WI38 (cell line): ENCODE data around the gene IKBKE.
A peak's percentile ranks its signal among the peaks of the same experiment; 100 is the strongest.

ENCODE experiments used
- H3K4me3 ChIP-seq: 2 replicates; pipeline ENCODE4 v1.5.1; 2011; ENCODE audit warnings: low read depth, mild to moderate bottlenecking, control low read depth, low read length
- TF ChIP-seq, protein P1 (sequence below): IDR thresholded peaks from 2 replicates; pipeline ENCODE4 v1.5.1; 2012; ENCODE audit warnings: low read depth, mild to moderate bottlenecking, control low read depth, low read length

IKBKE gene

DNA sequence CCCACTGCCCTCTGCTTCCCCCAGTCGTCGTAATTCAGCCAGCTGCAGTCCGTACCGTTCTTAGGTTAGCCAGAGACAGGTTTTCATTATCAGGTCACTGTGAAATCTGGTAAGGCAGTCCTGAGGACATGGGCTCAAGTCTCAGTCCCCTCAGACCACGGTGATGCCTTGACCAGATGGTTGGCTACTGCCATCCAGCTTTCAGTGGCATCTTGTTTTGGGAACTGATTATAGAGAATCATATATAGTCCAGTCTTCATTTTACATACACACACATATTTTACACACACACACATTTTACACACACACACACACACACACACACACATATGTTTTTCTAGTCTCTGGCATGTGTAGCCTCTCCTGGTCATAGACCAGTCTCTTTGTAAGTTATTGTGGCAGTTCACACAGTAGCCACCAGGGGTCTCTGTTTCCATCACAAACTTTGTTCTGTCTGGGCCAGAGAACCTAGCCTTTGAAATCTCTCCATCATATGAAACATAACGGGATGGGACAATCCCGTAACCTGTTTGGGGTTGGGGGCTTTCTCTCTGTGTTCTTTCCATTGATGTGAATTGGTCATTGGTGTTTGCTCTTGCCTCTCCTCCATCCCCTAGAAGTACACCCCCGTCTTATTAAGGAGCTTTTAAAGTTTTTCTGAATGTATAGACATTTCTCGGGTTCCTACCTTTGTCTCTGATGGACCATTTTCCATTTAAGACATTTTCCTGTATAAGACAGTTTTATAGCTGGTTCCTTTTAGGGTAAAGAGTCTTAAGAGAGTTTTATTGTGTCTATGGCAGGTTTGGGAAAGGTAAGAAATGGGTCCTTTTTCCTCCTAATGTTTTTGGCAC, 8.4 kb upstream of the IKBKE start:
- H3K4me3 ChIP-seq = no peak overlapping the region
- TF ChIP-seq, protein P1, sequence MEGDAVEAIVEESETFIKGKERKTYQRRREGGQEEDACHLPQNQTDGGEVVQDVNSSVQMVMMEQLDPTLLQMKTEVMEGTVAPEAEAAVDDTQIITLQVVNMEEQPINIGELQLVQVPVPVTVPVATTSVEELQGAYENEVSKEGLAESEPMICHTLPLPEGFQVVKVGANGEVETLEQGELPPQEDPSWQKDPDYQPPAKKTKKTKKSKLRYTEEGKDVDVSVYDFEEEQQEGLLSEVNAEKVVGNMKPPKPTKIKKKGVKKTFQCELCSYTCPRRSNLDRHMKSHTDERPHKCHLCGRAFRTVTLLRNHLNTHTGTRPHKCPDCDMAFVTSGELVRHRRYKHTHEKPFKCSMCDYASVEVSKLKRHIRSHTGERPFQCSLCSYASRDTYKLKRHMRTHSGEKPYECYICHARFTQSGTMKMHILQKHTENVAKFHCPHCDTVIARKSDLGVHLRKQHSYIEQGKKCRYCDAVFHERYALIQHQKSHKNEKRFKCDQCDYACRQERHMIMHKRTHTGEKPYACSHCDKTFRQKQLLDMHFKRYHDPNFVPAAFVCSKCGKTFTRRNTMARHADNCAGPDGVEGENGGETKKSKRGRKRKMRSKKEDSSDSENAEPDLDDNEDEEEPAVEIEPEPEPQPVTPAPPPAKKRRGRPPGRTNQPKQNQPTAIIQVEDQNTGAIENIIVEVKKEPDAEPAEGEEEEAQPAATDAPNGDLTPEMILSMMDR = peak; percentile 68; the same call in 1 of the 2 replicates

DNA sequence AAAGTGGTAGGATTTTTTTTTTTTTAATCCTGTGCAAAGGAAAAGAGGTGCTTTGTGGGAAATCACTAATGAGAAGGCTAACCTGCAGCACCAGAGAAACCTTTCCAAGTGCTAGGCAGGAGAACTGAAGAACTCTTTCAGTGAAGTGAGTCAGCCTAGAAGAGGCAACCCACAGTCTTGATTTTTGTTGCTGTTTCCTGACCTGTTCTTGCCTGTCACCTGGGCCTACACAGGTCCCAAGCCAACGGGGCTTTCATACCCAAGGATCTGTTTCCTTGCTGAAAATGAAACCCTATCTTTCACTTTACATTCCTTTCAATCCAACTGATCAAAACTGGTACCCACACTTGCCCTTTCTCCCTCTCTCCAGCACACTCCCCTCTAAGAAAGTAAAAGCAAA, 7.1 kb upstream of the IKBKE start:
- H3K4me3 ChIP-seq = no peak overlapping the region
- TF ChIP-seq, protein P1 = no peak

DNA sequence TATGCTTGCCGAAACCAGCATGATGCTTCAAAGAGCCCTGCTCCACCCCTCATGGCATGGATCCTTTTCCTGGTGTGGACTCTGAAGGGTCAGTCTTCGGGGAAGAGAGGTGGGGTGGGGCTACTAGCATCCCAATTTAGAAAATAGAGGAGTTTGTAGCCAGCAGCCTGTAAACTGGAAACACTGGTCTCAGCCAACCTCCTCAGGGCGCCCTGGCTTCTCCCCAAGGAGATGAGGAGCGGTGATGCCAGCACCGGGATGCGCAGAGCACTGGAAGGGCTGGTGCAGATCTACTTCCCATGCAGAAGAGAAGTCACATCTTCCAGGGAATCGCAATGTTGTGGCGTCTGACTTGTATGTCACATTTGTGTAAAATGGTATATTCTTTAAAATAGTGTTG, 6.4 kb upstream of the IKBKE start:
- H3K4me3 ChIP-seq = no peak overlapping the region
- TF ChIP-seq, protein P1 = no peak

DNA sequence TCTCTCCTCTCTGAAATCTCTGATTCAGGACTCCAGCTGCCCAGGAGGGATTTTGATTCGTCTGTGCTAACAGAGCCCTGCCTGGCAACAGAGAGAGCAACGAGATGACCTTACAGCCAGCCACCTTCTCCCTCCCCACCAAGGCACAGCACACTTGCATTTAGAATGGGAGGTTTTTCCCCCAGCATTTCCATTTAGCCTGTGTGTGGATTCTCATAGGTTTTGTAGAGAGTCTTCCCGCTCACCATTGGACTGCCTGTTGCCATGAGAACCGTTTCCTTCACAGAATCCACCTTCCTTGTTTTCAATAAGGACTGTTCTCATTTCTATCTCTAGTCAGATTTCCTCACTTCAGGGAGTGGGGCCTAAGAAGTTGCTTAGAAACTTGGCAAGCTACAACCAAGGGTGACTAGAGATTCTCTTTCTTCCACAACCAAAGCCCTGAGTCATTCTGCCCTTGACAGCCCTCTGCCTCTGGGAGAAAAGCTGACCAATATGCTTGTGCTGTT, 5.8 kb upstream of the IKBKE start:
- TF ChIP-seq, protein P1 = no peak
- H3K4me3 ChIP-seq = no peak overlapping the region

DNA sequence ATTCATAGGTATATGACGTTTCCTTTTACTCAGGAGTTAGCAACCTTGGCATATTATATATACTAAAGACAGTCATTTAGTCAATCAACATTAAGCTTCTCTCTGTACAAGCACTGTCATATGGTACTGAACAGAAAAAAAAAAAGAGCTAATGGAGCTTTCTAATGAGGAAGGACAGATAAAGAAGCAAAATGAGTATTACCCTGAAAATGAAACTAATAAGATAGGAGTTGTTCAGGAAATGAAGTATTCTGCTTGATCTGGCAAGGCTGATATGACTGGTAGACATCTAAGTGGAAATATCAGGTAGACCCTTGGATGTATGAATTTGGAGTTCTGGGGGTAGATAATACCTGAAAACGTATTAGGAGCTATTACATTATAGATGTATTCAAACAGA, 4.3 kb upstream of the IKBKE start:
- TF ChIP-seq, protein P1 = no peak
- H3K4me3 ChIP-seq = no peak overlapping the region

DNA sequence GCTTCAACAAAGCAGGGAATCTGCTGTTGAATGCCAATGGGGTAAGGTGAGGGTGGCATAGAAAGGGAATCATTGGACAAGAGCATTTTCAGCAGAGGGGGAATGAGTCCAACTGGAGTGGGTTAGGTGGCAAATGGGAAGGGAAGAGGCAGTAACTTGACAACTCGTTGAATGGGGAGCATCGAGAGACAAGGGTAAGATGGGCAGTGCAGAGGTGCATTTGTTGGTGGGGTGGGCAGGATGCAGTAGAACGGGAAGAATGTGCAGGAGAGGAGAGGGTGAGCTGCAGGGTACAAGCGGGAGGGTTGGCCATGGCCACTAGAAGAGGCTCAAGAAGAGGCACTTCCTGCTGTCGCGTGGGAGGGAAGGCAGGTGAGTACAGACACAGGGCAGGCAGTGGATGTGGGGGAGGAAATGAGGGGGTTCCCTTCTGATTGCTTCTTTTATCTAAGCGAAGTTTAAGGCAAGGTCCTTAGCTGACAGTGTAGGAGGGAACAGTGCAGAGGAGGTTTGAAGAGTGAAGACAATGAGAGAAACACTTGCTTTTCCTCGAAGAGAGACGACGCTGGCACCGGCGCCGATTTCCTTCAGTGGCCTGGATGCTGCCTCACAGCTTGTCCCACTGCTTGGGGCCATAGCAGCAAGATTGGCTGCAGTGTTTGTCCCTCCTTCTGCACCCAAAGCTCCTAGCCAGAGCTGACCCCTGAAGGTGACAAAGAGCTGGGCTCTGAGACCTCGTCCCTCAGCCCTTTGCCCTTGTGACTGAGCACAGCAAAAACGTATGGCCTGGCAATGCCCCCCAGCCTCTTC, 3.2 kb upstream of the IKBKE start:
- H3K4me3 ChIP-seq = no peak overlapping the region
- TF ChIP-seq, protein P1 = no peak

DNA sequence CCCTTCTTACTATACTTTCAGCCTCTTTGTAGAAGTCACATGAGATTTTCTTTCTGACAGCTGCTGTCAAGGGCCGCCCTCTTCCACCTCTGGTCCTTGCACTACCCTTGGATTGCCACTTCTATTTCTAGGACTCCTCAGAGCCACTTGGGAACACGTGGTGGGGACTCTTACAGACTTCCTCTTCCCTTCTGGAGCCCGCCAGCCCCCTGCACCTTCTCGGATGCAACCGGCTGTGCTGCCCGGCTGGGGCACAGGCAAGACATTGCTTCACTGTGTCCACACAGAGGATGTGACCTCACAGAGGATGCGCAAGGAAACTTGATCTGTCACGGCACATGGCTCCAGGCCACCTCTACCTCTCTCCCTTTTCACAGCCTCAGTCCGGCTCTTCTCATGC, 2.4 kb upstream of the IKBKE start:
- TF ChIP-seq, protein P1 = no peak
- H3K4me3 ChIP-seq = no peak overlapping the region
